A673 (cell line): ENCODE measurements around the gene SCUBE3.

Experiments used
- EZH2 ChIP-seq: fragments of 200-600 bp; sonication (generic); IDR thresholded peaks from 2 replicates; pipeline ENCODE4 v1.6.1; 2017; ENCODE audit warnings: borderline replicate concordance, low read depth, mild to moderate bottlenecking, mixed read lengths, antibody characterized with exemption, low read length; ENCODE audit not compliant: poor library complexity, severe bottlenecking
- TF ChIP-seq, protein P1 (sequence below): fragments of 300-800, 200-600 bp; sonication (generic); conservative IDR thresholded peaks from 2 replicates; pipeline ENCODE4 v1.5.1; 2017; ENCODE audit warnings: low read depth, mild to moderate bottlenecking, antibody characterized with exemption, low read length, moderate library complexity, mixed read lengths

DNA sequence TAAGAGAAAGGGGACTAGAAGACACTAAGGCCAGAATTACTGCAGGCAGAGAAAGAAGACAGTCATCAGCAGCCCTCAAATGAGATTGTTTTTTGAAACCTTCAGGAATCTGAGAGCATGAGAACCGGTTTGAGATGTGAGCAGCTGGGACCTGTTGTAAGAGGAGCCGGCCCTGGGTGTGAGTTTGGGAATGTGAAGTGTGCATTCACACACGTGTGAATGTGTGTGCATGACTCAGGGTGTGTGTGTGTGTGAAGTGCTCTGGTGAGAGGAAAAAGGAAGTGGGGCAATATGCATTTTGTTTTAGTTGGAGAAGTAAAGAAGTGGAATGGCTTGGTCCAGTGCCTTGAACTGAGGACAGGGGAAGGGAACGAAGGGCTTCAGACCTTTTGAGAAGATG, 4.3 kb downstream of the SCUBE3 start:
- no peak for TF ChIP-seq EZH2
- TF ChIP-seq, protein P1, sequence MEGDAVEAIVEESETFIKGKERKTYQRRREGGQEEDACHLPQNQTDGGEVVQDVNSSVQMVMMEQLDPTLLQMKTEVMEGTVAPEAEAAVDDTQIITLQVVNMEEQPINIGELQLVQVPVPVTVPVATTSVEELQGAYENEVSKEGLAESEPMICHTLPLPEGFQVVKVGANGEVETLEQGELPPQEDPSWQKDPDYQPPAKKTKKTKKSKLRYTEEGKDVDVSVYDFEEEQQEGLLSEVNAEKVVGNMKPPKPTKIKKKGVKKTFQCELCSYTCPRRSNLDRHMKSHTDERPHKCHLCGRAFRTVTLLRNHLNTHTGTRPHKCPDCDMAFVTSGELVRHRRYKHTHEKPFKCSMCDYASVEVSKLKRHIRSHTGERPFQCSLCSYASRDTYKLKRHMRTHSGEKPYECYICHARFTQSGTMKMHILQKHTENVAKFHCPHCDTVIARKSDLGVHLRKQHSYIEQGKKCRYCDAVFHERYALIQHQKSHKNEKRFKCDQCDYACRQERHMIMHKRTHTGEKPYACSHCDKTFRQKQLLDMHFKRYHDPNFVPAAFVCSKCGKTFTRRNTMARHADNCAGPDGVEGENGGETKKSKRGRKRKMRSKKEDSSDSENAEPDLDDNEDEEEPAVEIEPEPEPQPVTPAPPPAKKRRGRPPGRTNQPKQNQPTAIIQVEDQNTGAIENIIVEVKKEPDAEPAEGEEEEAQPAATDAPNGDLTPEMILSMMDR: no peak
